Keratinocyte (primary cell): ENCODE results near the gene NCAM2.

ENCODE experiments used
- EZH2 ChIP-seq: IDR thresholded peaks from one replicate; pipeline ENCODE4 v1.6.1; 2012; ENCODE audit warnings: inconsistent platforms, mild to moderate bottlenecking, low read length, moderate library complexity
- TF ChIP-seq, protein P1 (sequence below), 3 experiments: IDR thresholded peaks in 1 of 3; conservative IDR thresholded peaks in 1 of 3; optimal IDR thresholded peaks in 1 of 3; 2 replicates in 2 of 3; 3 replicates in 1 of 3; pipeline versions ENCODE3 to v1.5.1; 2011; ENCODE audit warnings: low read length in 3 of 3, mild to moderate bottlenecking in 3 of 3, moderate library complexity in 2 of 3, control low read depth in 1 of 3, inconsistent platforms in 1 of 3; ENCODE audit not compliant: insufficient read depth in 2 of 3; ENCODE audit errors: extremely low read depth in 1 of 3

DNA sequence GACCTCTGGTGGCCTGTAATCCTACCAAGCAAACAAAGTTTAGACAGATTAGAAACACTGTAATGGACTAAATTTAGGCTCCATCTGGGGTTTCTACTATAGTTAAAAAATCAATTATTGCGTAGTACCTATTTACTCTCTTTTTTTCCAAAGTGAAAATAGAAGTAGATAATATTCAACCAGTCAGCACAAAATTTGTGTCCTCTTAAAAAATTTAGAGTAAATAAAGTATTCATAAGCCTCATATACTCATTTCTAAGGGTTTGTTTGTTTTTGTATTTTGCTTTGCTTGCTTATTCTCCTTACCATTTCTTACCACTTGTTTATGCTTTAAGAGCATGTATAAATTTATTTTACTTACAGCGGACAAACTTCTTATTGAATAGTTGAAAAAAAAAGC, 54.5 kb downstream of the NCAM2 start:
- TF ChIP-seq, protein P1, sequence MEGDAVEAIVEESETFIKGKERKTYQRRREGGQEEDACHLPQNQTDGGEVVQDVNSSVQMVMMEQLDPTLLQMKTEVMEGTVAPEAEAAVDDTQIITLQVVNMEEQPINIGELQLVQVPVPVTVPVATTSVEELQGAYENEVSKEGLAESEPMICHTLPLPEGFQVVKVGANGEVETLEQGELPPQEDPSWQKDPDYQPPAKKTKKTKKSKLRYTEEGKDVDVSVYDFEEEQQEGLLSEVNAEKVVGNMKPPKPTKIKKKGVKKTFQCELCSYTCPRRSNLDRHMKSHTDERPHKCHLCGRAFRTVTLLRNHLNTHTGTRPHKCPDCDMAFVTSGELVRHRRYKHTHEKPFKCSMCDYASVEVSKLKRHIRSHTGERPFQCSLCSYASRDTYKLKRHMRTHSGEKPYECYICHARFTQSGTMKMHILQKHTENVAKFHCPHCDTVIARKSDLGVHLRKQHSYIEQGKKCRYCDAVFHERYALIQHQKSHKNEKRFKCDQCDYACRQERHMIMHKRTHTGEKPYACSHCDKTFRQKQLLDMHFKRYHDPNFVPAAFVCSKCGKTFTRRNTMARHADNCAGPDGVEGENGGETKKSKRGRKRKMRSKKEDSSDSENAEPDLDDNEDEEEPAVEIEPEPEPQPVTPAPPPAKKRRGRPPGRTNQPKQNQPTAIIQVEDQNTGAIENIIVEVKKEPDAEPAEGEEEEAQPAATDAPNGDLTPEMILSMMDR (optimal IDR thresholded peaks at IDR 0.05 in 1 of 3, IDR thresholded peaks at IDR 0.05 in 1 of 3, conservative IDR thresholded peaks at IDR 0.05 in 1 of 3; ENCODE audit: extremely low read depth in 1 of 3, insufficient read depth in 2 of 3, low read length in 3 of 3) = no peak
- no peak for TF ChIP-seq EZH2
